GM20431 (cell line): ENCODE results near the gene RPL18A.

ENCODE experiments used
- in situ Hi-C: fragments of 300-500 bp; cut with MseI, MboI; formaldehyde crosslinking; loops from one replicate; pipeline ENCODE4 v1.15.0; 2020; ENCODE audit warnings: low sequenced_read_pairs; ENCODE audit not compliant: unreplicated experiment

RPL18A gene

GRCh38 chr19:17859533-17860330, at the start of gene RPL18A:
Gene RPL18A (plus strand): TSS chr19:17859910. CDS start chr19:17859957, 47 bp downstream.
- in situ Hi-C loops: no loop called here

- in situ Hi-C loops: no loop called here
These were observed 48.6 kb upstream of the RPL18A start for GRCh38 chr19:17811103-17811502.

- in situ Hi-C loops: no loop called here
These were observed 48.0 kb upstream of the RPL18A start for GRCh38 chr19:17811681-17812080.

- in situ Hi-C loops: no loop called here
These were observed 47.6 kb upstream of the RPL18A start for GRCh38 chr19:17812099-17812498.

- in situ Hi-C loops: no loop called here
These were observed 41.9 kb upstream of the RPL18A start for GRCh38 chr19:17817668-17818363.

- in situ Hi-C loops: no loop called here
These were observed 38.5 kb upstream of the RPL18A start, which contains the start of gene INSL3 for GRCh38 chr19:17821190-17821589. Gene INSL3 (minus strand): TSS chr19:17821519. CDS start chr19:17821506, 13 bp downstream.

GRCh38 chr19:17824339-17824738, 35.4 kb upstream of the RPL18A start:
- in situ Hi-C loops: no loop called here

GRCh38 chr19:17826508-17827056, 33.1 kb upstream of the RPL18A start:
- in situ Hi-C loops: no loop called here

- in situ Hi-C loops: no loop called here
These were observed 29.7 kb upstream of the RPL18A start for GRCh38 chr19:17829855-17830566.

- in situ Hi-C loops: no loop called here
These were observed 28.9 kb upstream of the RPL18A start for GRCh38 chr19:17830567-17831418.

- in situ Hi-C loops: no loop called here
These were observed 28.3 kb upstream of the RPL18A start for GRCh38 chr19:17831419-17831888.

GRCh38 chr19:17832443-17833208, 27.1 kb upstream of the RPL18A start:
- in situ Hi-C loops: no loop called here

- in situ Hi-C loops: no loop called here
These were observed 25.1 kb upstream of the RPL18A start for GRCh38 chr19:17834350-17835181.

- in situ Hi-C loops: no loop called here
These were observed 24.3 kb upstream of the RPL18A start for GRCh38 chr19:17835182-17836006.

GRCh38 chr19:17836530-17836929, 23.2 kb upstream of the RPL18A start:
- in situ Hi-C loops: no loop called here

- in situ Hi-C loops: no loop called here
These were observed 21.7 kb upstream of the RPL18A start for GRCh38 chr19:17837972-17838371.

GRCh38 chr19:17840019-17840418, 19.7 kb upstream of the RPL18A start:
- in situ Hi-C loops: no loop called here
